Measurements from ENCODE around the gene HDGFL2.

HDGFL2 gene

DNA sequence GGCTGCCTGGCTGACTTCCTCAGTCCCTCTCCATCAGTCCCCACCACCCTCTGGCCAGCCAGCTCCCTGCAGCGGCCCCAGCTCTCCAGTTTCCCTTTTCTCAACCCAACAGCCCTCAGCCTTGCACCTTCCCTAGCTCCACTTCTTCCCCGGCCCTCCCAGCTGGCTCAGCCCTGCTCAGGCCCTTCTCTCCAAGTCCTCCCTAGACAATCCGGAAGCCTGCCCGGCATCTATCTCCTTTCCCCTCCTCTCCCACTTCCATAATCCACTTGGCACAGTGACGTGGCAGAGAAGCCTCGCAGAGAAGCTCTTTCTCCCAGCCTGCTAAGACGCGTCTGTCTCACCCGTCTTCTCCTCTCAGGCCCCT lies 15.6 kb upstream of the HDGFL2 start:
- H3K27ac ChIP-seq, result peak overlapping the region; percentile 85 to 89
- no peaks in the 10 kb centered on the region for H3K9me3 ChIP-seq
- H3K36me3 ChIP-seq, result peaks cover 27 to 33% (median 28%) of the 10 kb centered on the region in 3 donors
- H3K27me3 ChIP-seq, result no peaks in the 10 kb centered on the region
- no peak for DNase-seq
- peaks cover 0 to 27% (median 24%) of the 10 kb centered on the region in 4 donors for H3K4me1 ChIP-seq
- TF ChIP-seq, protein P1, sequence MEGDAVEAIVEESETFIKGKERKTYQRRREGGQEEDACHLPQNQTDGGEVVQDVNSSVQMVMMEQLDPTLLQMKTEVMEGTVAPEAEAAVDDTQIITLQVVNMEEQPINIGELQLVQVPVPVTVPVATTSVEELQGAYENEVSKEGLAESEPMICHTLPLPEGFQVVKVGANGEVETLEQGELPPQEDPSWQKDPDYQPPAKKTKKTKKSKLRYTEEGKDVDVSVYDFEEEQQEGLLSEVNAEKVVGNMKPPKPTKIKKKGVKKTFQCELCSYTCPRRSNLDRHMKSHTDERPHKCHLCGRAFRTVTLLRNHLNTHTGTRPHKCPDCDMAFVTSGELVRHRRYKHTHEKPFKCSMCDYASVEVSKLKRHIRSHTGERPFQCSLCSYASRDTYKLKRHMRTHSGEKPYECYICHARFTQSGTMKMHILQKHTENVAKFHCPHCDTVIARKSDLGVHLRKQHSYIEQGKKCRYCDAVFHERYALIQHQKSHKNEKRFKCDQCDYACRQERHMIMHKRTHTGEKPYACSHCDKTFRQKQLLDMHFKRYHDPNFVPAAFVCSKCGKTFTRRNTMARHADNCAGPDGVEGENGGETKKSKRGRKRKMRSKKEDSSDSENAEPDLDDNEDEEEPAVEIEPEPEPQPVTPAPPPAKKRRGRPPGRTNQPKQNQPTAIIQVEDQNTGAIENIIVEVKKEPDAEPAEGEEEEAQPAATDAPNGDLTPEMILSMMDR (IDR thresholded peaks at IDR 0.05), result no peak
- peak overlapping the region; percentile 79 to 94 for H3K4me3 ChIP-seq
- intact Hi-C loops (cut with DNase I; ENCODE audit: low total_unique reads), result loop anchor here (1.0 kb wide), 1 partner anchor 14 kb away; no protein-coding TSS in a partner anchor

DNA sequence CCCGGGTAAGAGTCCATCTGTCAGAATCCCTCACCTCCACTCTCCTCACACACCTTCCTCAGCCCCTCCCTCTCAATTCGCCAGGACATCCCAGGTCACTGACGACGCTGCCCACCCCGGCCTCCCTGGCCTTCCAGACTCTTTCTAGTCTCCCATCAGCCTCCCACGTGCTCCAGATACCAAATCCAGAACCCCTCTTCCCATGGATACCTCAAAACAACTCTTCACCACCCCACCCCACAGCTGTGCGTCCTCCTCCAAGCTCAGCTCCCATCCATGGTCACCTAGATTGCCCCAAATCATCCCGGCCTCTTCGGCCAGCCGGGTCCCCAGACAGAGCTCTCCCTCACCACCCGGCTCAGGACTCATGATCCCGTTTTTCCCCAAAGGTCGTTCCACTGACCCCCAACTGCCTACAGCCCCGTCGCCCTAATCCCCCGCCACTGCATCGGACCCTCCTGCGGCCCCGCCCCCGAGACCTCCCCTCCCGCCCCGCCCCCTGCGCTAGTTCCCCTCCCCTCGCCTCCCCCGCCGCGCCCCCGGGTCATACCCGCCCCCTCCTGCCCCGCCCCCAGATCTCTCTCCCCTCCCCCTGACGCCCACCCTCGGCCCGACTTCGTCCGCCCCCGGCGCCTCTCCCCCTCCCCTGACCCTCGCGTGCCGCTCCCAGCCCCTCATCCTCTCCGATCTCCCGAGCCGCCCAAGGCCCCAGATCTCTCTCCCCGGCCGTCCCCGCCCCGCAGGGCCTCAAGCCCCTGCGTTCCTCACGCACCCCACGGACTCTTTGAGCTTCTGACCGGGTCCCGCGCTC lies 15.0 kb upstream of the HDGFL2 start:
- TF ChIP-seq, protein P1 (IDR thresholded peaks at IDR 0.05), result no peak
- intact Hi-C loops (cut with DNase I; ENCODE audit: low total_unique reads), result loop anchor here (1.0 kb wide), 1 partner anchor 13 kb away; no protein-coding TSS in a partner anchor
- peaks cover 22 to 27% (median 23%) of the 10 kb centered on the region in 3 donors for H3K36me3 ChIP-seq
- no peaks in the 10 kb centered on the region for H3K9me3 ChIP-seq
- H3K4me3 ChIP-seq, result peak overlapping the region; percentile 79 to 94
- H3K4me1 ChIP-seq, result peaks cover 0 to 27% (median 24%) of the 10 kb centered on the region in 4 donors
- H3K27ac ChIP-seq, result peak overlapping the region; percentile 85 to 89
- no peaks in the 10 kb centered on the region for H3K27me3 ChIP-seq
- no peak for DNase-seq

DNA sequence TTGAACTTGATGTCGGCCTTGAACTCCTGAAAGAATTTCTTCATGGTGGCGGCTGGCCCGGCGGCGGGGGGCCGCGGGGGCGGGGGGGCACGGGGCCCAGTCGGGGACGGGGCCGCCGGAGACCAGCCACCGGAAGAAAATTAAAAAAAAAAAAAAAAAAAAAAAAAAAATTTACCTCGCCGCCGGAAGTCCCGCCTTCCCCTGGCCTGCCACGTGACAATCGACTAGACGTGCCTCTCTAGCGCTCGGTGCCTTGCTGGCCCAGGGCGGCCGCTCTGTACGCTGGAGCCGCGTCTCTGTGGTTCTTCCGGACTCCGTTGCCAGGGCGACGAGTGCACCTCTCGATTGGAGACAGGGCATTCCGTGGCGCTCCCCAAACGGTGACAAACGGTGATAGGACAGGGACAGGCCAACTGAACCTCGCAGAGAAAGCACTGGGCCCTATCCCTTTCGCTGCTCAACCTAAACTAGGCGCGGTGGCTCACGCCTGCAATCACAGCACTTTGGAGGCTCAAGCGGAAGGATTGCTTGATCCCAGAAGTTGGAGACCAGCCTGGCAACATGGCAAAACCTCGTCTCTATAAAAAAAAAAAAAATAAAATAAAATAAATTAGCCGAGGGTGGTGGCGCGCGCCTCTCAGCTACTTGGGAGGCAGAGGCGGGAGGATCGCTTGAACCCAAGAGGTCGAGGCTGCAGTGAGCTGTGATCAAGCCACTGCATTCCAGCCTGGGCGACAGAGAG lies 14.3 kb upstream of the HDGFL2 start, which contains the start of gene UBXN6:
Gene UBXN6, minus strand, starts transcription at position 141 of the 742 bp plus-strand sequence. Its CDS starts 97 bp downstream, at position 44.
- Histone ChIP-seq H3K4me1 (peaks cover 0 to 27% (median 24%) of the 10 kb centered on the region in 4 donors), H3K4me3 (peak within 1 kb of the TSS; percentile 79 to 94), H3K9me3 (no peaks in the 10 kb centered on the region), H3K27ac (peak within 1 kb of the TSS; percentile 85 to 89), H3K36me3 (peaks cover 14 to 19% (median 15%) of the 10 kb centered on the region in 3 donors), H3K27me3 (no peaks in the 10 kb centered on the region)
- DNase-seq, result peak; percentile 98 to 99
- TF ChIP-seq, protein P1 (IDR thresholded peaks at IDR 0.05), result no peak
- intact Hi-C loops (cut with DNase I; ENCODE audit: low total_unique reads), result no loop called here

DNA sequence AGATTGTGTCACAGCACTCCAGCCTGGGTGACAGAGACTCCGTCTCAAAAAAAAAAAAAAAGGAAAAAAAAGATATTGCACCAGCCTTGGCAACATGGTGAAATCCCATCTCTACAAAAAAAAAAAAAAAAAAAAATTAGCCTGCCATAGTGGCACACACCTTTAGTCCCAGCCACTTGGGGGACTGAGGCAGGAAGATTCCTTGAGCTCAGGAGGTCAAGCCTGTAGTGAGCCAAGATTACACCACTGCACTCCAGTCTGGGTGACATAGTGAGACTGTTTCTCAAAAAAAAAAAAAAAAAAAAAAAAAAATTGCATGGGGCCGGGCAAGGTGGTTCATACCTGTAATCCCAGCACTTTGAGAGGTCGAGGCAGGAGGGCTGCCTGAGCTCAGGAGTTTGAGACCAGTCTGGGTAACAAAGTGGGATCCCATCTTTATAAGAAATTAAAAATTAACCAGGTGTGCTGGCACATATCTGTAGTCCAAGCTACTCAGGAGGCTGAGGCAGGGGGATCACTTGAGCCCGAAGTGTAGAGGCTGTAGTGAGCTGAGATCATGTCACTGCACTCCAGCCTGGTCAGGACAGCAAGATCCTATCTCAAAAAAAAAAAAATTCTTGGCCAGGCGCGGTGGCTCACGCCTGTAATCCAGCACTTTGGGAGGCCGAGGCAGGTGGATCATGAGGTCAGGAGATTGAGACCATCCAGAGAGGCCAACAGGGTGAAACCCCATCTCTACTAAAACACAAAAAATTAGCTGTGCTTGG lies 7.1 kb upstream of the HDGFL2 start:
- DNase-seq, result no peak
- H3K27ac ChIP-seq, result no peak overlapping the region
- intact Hi-C loops (cut with DNase I; ENCODE audit: low total_unique reads), result no loop called here
- H3K9me3 ChIP-seq, result no peaks in the 10 kb centered on the region
- no peaks in the 10 kb centered on the region for H3K4me1 ChIP-seq
- H3K36me3 ChIP-seq, result no peaks in the 10 kb centered on the region
- H3K4me3 ChIP-seq, result no peak overlapping the region
- no peaks in the 10 kb centered on the region for H3K27me3 ChIP-seq
- TF ChIP-seq, protein P1 (IDR thresholded peaks at IDR 0.05), result no peak

DNA sequence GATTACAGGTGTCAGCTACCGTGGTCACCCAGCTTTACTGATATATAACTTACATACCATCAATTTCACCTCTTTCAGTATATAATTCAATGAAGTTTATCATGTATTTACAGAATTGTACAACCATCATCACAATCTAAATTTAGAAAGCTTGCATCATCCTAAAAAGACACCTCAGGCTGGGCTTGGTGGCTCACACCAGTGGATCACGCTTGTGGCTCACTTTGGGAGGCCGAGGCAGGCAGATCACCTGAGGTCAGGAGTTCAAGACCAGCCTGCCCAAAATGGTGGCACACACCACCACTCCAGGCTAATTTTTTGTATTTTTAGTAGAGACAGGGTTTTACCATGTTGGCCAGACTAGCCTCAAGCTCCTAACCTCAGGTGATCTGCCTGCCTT lies 4.3 kb upstream of the HDGFL2 start:
- no peak overlapping the region for H3K4me3 ChIP-seq
- no peaks in the 10 kb centered on the region for H3K36me3 ChIP-seq
- no peaks in the 10 kb centered on the region for H3K9me3 ChIP-seq
- H3K27ac ChIP-seq, result no peak overlapping the region
- no peak for DNase-seq
- TF ChIP-seq, protein P1 (IDR thresholded peaks at IDR 0.05), result no peak
- no peaks in the 10 kb centered on the region for H3K27me3 ChIP-seq
- intact Hi-C loops (cut with DNase I; ENCODE audit: low total_unique reads), result no loop called here
- peaks cover 0 to 8% (median 3%) of the 10 kb centered on the region in 4 donors for H3K4me1 ChIP-seq

Measured in tibial artery (tissue), 4 donors.